Lung (tissue), 12 donors: ENCODE measurements around the gene SIPA1. TPM values are rescaled to one million over a fixed set of nuclear protein-coding genes. Genes with fewer than 3 reads are reported as not detected.

Source experiments
- ATAC-seq: fragments of 200-7000 bp; cut with Tn5 transposase; one replicate; pipeline ENCODE4 v1.9.1; 2020; ENCODE audit warnings: moderate number of reproducible peaks; ENCODE audit not compliant: insufficient read depth, low FRiP score
- DNase-seq, 3 donors: peaks; one replicate each; pipeline ENCODE4 v3.0.0-alpha.2; 2013 to 2017
- H3K27ac ChIP-seq, 2 donors: one replicate each; pipeline ENCODE4 v1.5.1; 2013; ENCODE audit warnings: mild to moderate bottlenecking in 2 of 2, moderate library complexity in 2 of 2, control low read depth in 1 of 2, inconsistent platforms in 1 of 2, low read depth in 1 of 2, low read length in 1 of 2
- H3K27me3 ChIP-seq, 3 donors: one replicate each; pipeline ENCODE4 v1.5.1; 2013; ENCODE audit warnings: low read length in 2 of 3; ENCODE audit not compliant: control insufficient read depth in 3 of 3, insufficient read depth in 3 of 3
- H3K36me3 ChIP-seq, 4 donors: one replicate each; pipeline ENCODE4 v1.5.1; 2013; ENCODE audit warnings: low read length in 4 of 4, mild to moderate bottlenecking in 1 of 4, moderate library complexity in 1 of 4; ENCODE audit not compliant: control insufficient read depth in 4 of 4, insufficient read depth in 4 of 4
- H3K4me1 ChIP-seq, 5 donors: one replicate each; pipeline ENCODE4 v1.5.1; 2013; ENCODE audit warnings: low read length in 5 of 5, mild to moderate bottlenecking in 2 of 5, moderate library complexity in 1 of 5; ENCODE audit not compliant: control insufficient read depth in 5 of 5, insufficient read depth in 5 of 5
- H3K4me3 ChIP-seq: one replicate; pipeline ENCODE4 v1.5.1; 2013; ENCODE audit warnings: mild to moderate bottlenecking, control low read depth, moderate library complexity
- H3K9ac ChIP-seq, 2 donors: one replicate each; pipeline ENCODE4 v1.5.1; 2013; ENCODE audit warnings: low read length in 2 of 2, control low read depth in 1 of 2; ENCODE audit not compliant: insufficient read depth in 1 of 2
- H3K9me3 ChIP-seq, 4 donors: one replicate each; pipeline ENCODE4 v1.5.1; 2013; ENCODE audit warnings: low read length in 3 of 4, mild to moderate bottlenecking in 1 of 4, moderate library complexity in 1 of 4; ENCODE audit not compliant: control insufficient read depth in 4 of 4, insufficient read depth in 3 of 4
- CTCF ChIP-seq: IDR thresholded peaks from 2 replicates; pipeline ENCODE4 v1.5.1; 2012; ENCODE audit warnings: mild to moderate bottlenecking; ENCODE audit errors: control extremely low read depth, extremely low read depth
- WGBS, 2 donors: extraction: QIAGEN DNeasy Blood & Tissue Kit; methylation state at CpG; one replicate each; pipeline ENCODE4 v1.1.7; 2013; 5-methylcytosine and 5-hydroxymethylcytosine counted together
- polyA plus RNA-seq, 2 donors: library from polyadenylated mRNA; stranded (reverse); fragments of 200-250 nt; gene quantifications; one replicate each; pipeline ENCODE4 v1.2.1, GENCODE V29; 2013
- total RNA-seq, 2 donors: library from RNA; depleted of rRNA in 1 of 2; stranded (reverse); fragments of >200 nt in 1 of 2; gene quantifications; one replicate each; pipeline ENCODE4 v1.2.1, GENCODE V29; 2014 to 2021
- donor health status: control.
- donor health status: control.
- donor health status: Bipolar disorder and iron deficiency.
- donor health status: healthy.
- donor health status: DM: yes; HTN: yes; CAD: no.

SIPA1 gene
- total and polyA plus RNA-seq, 4 donors, result 39.7 to 102 (median 82.8) TPM

DNA sequence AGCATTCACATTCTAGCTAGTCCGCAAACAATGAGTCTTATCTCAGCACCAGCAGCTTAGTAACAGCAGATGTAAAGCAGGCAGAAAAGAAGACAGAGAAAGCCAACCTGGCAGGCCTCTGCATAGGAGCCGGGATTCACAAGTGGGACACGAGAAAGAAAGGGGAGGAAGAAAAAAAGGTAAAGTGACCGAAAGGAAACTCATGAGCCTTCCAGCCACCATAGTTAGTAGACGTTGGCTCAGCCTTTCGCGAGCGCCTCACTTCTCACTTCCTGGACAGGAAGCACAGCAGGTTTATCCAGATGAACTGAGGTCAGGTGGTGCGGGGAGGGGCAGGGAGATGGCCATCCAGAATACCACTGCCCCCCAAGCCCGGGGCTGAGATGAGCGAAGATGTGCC, 54.5 kb downstream of the SIPA1 start:
- Histone ChIP-seq H3K27ac (no peak overlapping the region), H3K36me3 (no peaks in the 10 kb centered on the region), H3K9ac (no peak overlapping the region), H3K27me3 (no peaks in the 10 kb centered on the region), H3K4me1 (no peaks in the 10 kb centered on the region), H3K9me3 (no peaks in the 10 kb centered on the region), H3K4me3 (no peak overlapping the region)
- DNase-seq (peak in 1 of 3 donors; percentile 12), ATAC-seq (no peak)
- no peak for TF ChIP-seq CTCF
- 52 to 55% methylated on average over 11 of the region's 11 CpGs for WGBS, 2 donors

DNA sequence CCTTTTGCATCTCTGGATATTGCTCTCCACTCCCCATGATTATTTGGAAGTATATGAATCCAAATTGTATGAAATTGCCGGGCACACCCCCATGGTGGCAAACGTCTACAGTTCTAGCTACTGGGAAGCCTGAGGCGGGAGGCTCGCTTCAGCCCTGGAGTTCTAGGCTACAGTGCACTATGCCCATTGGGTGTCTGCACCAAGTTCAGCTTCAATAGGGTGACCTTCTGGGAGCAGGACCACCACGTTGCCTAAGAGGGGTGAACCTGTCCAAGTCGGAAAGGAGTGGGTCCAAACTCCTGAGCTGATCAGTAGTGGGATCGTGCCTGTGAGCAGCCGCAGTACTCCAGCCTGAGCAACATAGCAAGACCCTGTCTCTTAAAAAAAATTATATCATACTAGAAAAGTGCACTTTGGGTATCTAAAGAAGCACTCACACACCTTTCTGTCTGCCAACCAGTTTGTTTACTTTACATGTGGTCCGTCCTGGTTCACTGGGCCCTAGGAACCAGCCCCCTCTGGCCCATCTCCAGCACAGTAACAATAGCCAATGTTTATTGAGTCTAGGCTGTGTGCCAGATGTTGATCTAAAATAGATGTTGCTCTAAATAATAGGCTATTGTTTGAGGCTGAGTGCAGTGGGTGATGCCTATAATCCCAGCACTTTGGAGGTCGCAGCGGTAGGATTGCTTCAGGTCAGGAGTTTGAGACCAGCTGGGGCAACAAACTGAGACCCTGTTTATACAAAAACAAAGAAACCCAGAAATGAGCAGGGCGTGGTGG, 57.7 kb downstream of the SIPA1 start:
- ATAC-seq, result no peak

GRCh38 chr11:65696802-65697552, 59.1 kb downstream of the SIPA1 start:
- H3K36me3 ChIP-seq, result no peaks in the 10 kb centered on the region
- H3K27ac ChIP-seq, result no peak overlapping the region
- no peak for DNase-seq
- no peaks in the 10 kb centered on the region for H3K27me3 ChIP-seq
- 84 to 97% methylated on average over 5 of the region's 5 CpGs for WGBS, 2 donors
- H3K9ac ChIP-seq, result no peak overlapping the region
- H3K9me3 ChIP-seq, result no peaks in the 10 kb centered on the region
- TF ChIP-seq CTCF, result no peak
- H3K4me3 ChIP-seq, result no peak overlapping the region
- no peaks in the 10 kb centered on the region for H3K4me1 ChIP-seq
- ATAC-seq, result no peak

More for the DNA sequence above, 57.7 kb downstream of the SIPA1 start:
- Histone ChIP-seq H3K4me3 (no peak overlapping the region), H3K9me3 (no peaks in the 10 kb centered on the region), H3K27me3 (no peaks in the 10 kb centered on the region), H3K9ac (no peak overlapping the region), H3K4me1 (no peaks in the 10 kb centered on the region), H3K27ac (no peak overlapping the region), H3K36me3 (no peaks in the 10 kb centered on the region)
- 65 to 87% methylated on average over 12 of the region's 12 CpGs for WGBS, 2 donors
- TF ChIP-seq CTCF, result no peak
- DNase-seq, result peak in 2 of 3 donors; percentile 46 to 67
